Peyer's patch (tissue), 4 donors: ENCODE data around the gene TFAM.

Experiments
- CTCF ChIP-seq, 6 experiments: fragments of 450-650 bp in 4 of 6; fragments of 200-600 bp in 2 of 6; sonication (generic) in 1 of 6; IDR thresholded peaks; one replicate each; pipeline ENCODE4 v1.5.1; 2017 to 2019; ENCODE audit warnings: antibody characterized with exemption in 6 of 6, mild to moderate bottlenecking in 3 of 6, moderate library complexity in 1 of 6
- POLR2A ChIP-seq, 2 donors: fragments of 450-650 bp; IDR thresholded peaks; one replicate each; pipeline ENCODE4 v1.5.1; 2017; ENCODE audit warnings: antibody characterized with exemption in 2 of 2, mild to moderate bottlenecking in 2 of 2, moderate library complexity in 2 of 2

- TF ChIP-seq POLR2A (IDR thresholded peaks at IDR 0.05) (no peak), CTCF (IDR thresholded peaks at IDR 0.05) (no peak)
These were observed 24.9 kb downstream of the TFAM start for GRCh38 chr10:58409956-58410610.
